Measurements from ENCODE around the gene DGKB.
"Not testable (repeated sequence)": the region's sequence is repeated elsewhere in the genome, so short reads cannot be mapped to it uniquely, and the experiment has no call there.

Gene DGKB

GRCh38 chr7:14289957-14290356 lies 612.6 kb downstream of the DGKB start:
- DNase-seq (ENCODE audit: low read depth): no peak

- no peak for DNase-seq (ENCODE audit: low read depth)
Measured at GRCh38 chr7:14288701-14289100, 613.9 kb downstream of the DGKB start.

- DNase-seq (ENCODE audit: low read depth): no peak
Measured at GRCh38 chr7:14287398-14287797, 615.2 kb downstream of the DGKB start.

GRCh38 chr7:14286036-14286435 lies 616.5 kb downstream of the DGKB start:
- DNase-seq (ENCODE audit: low read depth): no peak

GRCh38 chr7:14279065-14279871 lies 623.3 kb downstream of the DGKB start:
- DNase-seq (ENCODE audit: low read depth): not testable (repeated sequence)

GRCh38 chr7:14275356-14275755 lies 627.2 kb downstream of the DGKB start:
- DNase-seq (ENCODE audit: low read depth): no peak

- no peak for DNase-seq (ENCODE audit: low read depth)
Measured at GRCh38 chr7:14271441-14271840, 631.1 kb downstream of the DGKB start.

- DNase-seq (ENCODE audit: low read depth): no peak
Measured at GRCh38 chr7:14270099-14270498, 632.5 kb downstream of the DGKB start.

GRCh38 chr7:14260011-14260410 lies 642.5 kb downstream of the DGKB start:
- DNase-seq (ENCODE audit: low read depth): no peak

GRCh38 chr7:14258861-14259260 lies 643.7 kb downstream of the DGKB start:
- DNase-seq (ENCODE audit: low read depth): no peak

GRCh38 chr7:14258441-14258840 lies 644.1 kb downstream of the DGKB start:
- DNase-seq (ENCODE audit: low read depth): no peak

- no peak for DNase-seq (ENCODE audit: low read depth)
Measured at GRCh38 chr7:14252458-14252857, 650.1 kb downstream of the DGKB start.

- no peak for DNase-seq (ENCODE audit: low read depth)
Measured at GRCh38 chr7:14242175-14242574, 660.4 kb downstream of the DGKB start.

- DNase-seq (ENCODE audit: low read depth): no peak
Measured at GRCh38 chr7:14236834-14237233, 665.7 kb downstream of the DGKB start.

- DNase-seq (ENCODE audit: low read depth): no peak
Measured at GRCh38 chr7:14235056-14235455, 667.5 kb downstream of the DGKB start.

- no peak for DNase-seq (ENCODE audit: low read depth)
Measured at GRCh38 chr7:14233868-14234369, 668.6 kb downstream of the DGKB start.

GRCh38 chr7:14233076-14233867 lies 669.3 kb downstream of the DGKB start:
- peak; percentile 26 for DNase-seq (ENCODE audit: low read depth)

- DNase-seq (ENCODE audit: low read depth): no peak
Measured at GRCh38 chr7:14229047-14229446, 673.5 kb downstream of the DGKB start.

- DNase-seq (ENCODE audit: low read depth): no peak
Measured at GRCh38 chr7:14228341-14228740, 674.2 kb downstream of the DGKB start.

GRCh38 chr7:14226126-14226525 lies 676.4 kb downstream of the DGKB start:
- no peak for DNase-seq (ENCODE audit: low read depth)

- no peak for DNase-seq (ENCODE audit: low read depth)
Measured at GRCh38 chr7:14219125-14219524, 683.4 kb downstream of the DGKB start.

GRCh38 chr7:14218338-14218737 lies 684.2 kb downstream of the DGKB start:
- DNase-seq (ENCODE audit: low read depth): no peak

- no peak for DNase-seq (ENCODE audit: low read depth)
Measured at GRCh38 chr7:14209896-14210484, 692.6 kb downstream of the DGKB start.
